Hair follicle dermal papilla cell (primary cell): ENCODE results near the gene PAPOLB. TPM values are rescaled to one million over a fixed set of nuclear protein-coding genes. Genes with fewer than 3 reads are reported as not detected.

Experiments
- small RNA-seq: library from RNA; depleted of rRNA; stranded (forward); fragments of <200 nt; gene quantifications from one replicate; pipeline ENCODE3, GENCODE V24; 2012
- total RNA-seq: library from RNA; depleted of rRNA; stranded (reverse); fragments of >200 nt; gene quantifications from 2 replicates; pipeline ENCODE4 v1.2.3, GENCODE V29; 2012

The PAPOLB gene
- total RNA-seq = under 0.01 and 0.16 TPM in 2 replicates

GRCh38 chr7:4861673-4862072, at the start of gene PAPOLB:
Gene PAPOLB (minus strand): TSS chr7:4862030. CDS start chr7:4861810, 220 bp downstream.

GRCh38 chr7:4883372-4884144, 21.7 kb upstream of the PAPOLB start, which contains the start of gene RADIL:
Gene RADIL (minus strand): TSS chr7:4883716. CDS start chr7:4878139, 5,577 bp downstream.

Small RNA genes within 50 kb of the gene (small RNA-seq; reads per million reads assigned to genes)
- not detected for gene RF00019

Other genes with a start within 250 kb of the PAPOLB start
- 31.8 and 31.9 TPM in 2 replicates for gene FOXK1, start 179.7 kb downstream of the PAPOLB start, total RNA-seq
- gene AP5Z1, start 86.4 kb downstream of the PAPOLB start, total RNA-seq = 66.7 and 67.7 TPM in 2 replicates
- gene RADIL, start 21.7 kb upstream of the PAPOLB start, total RNA-seq = 0.81 and 2.3 TPM in 2 replicates
- gene MMD2, start 97.2 kb upstream of the PAPOLB start, total RNA-seq = not detected in 2 replicates
- 10.2 and 13.3 TPM in 2 replicates for gene RBAK, start 183.8 kb upstream of the PAPOLB start, total RNA-seq